Measurements from ENCODE around the gene ERC2.

The ERC2 gene

GRCh38 chr3:55770077-55770476 lies 698.2 kb downstream of the ERC2 start:
- no peak for DNase-seq

- no peak for DNase-seq
Observed at GRCh38 chr3:55766753-55767152, 701.5 kb downstream of the ERC2 start.

GRCh38 chr3:55765906-55766701 lies 702.2 kb downstream of the ERC2 start:
- no peak for DNase-seq

- DNase-seq: no peak
Observed at GRCh38 chr3:55765398-55765797, 702.9 kb downstream of the ERC2 start.

GRCh38 chr3:55756976-55757375 lies 711.3 kb downstream of the ERC2 start:
- no peak for DNase-seq

- no peak for DNase-seq
Observed at GRCh38 chr3:55755516-55756205, 712.6 kb downstream of the ERC2 start.

- DNase-seq: no peak
Observed at GRCh38 chr3:55752911-55753310, 715.4 kb downstream of the ERC2 start.

GRCh38 chr3:55751730-55752129 lies 716.5 kb downstream of the ERC2 start:
- no peak for DNase-seq

GRCh38 chr3:55750525-55750924 lies 717.7 kb downstream of the ERC2 start:
- DNase-seq: peak; percentile 90

GRCh38 chr3:55749036-55749435 lies 719.2 kb downstream of the ERC2 start:
- no peak for DNase-seq

- no peak for DNase-seq
Observed at GRCh38 chr3:55746808-55747413, 721.4 kb downstream of the ERC2 start.

- DNase-seq: no peak
Observed at GRCh38 chr3:55742832-55743136, 725.5 kb downstream of the ERC2 start.

- no peak for DNase-seq
Observed at GRCh38 chr3:55742022-55742831, 726.0 kb downstream of the ERC2 start.

- DNase-seq: no peak
Observed at GRCh38 chr3:55737186-55737585, 731.1 kb downstream of the ERC2 start.

- no peak for DNase-seq
Observed at GRCh38 chr3:55735976-55736375, 732.3 kb downstream of the ERC2 start.

GRCh38 chr3:55731741-55732140 lies 736.5 kb downstream of the ERC2 start:
- DNase-seq: no peak

- DNase-seq: no peak
Observed at GRCh38 chr3:55729546-55729945, 738.7 kb downstream of the ERC2 start.

- DNase-seq: no peak
Observed at GRCh38 chr3:55728461-55729100, 739.7 kb downstream of the ERC2 start.

- DNase-seq: no peak
Observed at GRCh38 chr3:55726501-55726775, 741.8 kb downstream of the ERC2 start.

- no peak for DNase-seq
Observed at GRCh38 chr3:55725681-55726500, 742.4 kb downstream of the ERC2 start.

GRCh38 chr3:55724821-55725220 lies 743.4 kb downstream of the ERC2 start:
- DNase-seq: no peak

- DNase-seq: no peak
Observed at GRCh38 chr3:55724407-55724784, 743.9 kb downstream of the ERC2 start.

Data from NCI-H226 (cell line).